Naive thymus-derived CD4-positive, alpha-beta T cell (primary cell): ENCODE results near the gene CDK5RAP2. TPM values are rescaled to one million over a fixed set of nuclear protein-coding genes. Genes with fewer than 3 reads are reported as not detected.

Experiments used
- ATAC-seq: fragments of 150-1000 bp; cut with Tn5 transposase; 2 replicates; pipeline ENCODE4 v1.10.0; 2021; ENCODE audit warnings: mild to moderate bottlenecking, moderate library complexity
- CTCF ChIA-PET: fragments of 350-600 bp; sonication (Branson Sonifier 250); formaldehyde crosslinking; loops from one replicate; lab custom pipeline; 2021; ENCODE audit warnings: antibody characterized with exemption; lab: Charles Lee
- POLR2A ChIA-PET: fragments of 350-600 bp; sonication (Branson Sonifier 250); formaldehyde crosslinking; loops from one replicate; lab custom pipeline; 2021; ENCODE audit warnings: antibody characterized with exemption, inconsistent platforms; lab: Charles Lee
- DNase-seq, 9 donors: peaks; one replicate each; pipeline versions ENCODE4 v3.0.0 to v3.0.0-alpha.2; 2020 to 2022; ENCODE audit warnings: mixed read lengths in 1 of 9
- H3K27ac ChIP-seq: one replicate; pipeline ENCODE4 v1.7.0; 2013; ENCODE audit warnings: mild to moderate bottlenecking, low read depth, low read length, moderate library complexity
- H3K27me3 ChIP-seq, 2 donors: one replicate each; pipeline ENCODE4 v1.7.0; 2013; ENCODE audit warnings: low read length in 2 of 2, mild to moderate bottlenecking in 2 of 2, moderate library complexity in 2 of 2; ENCODE audit not compliant: control insufficient read depth in 2 of 2, insufficient read depth in 2 of 2
- H3K36me3 ChIP-seq, 3 experiments: 1 replicate in 2 of 3; 2 replicates in 1 of 3; pipeline ENCODE4 v1.7.0; 2013; ENCODE audit warnings: low read length in 3 of 3, mild to moderate bottlenecking in 3 of 3, moderate library complexity in 1 of 3; ENCODE audit not compliant: insufficient read depth in 3 of 3, control insufficient read depth in 2 of 3
- H3K4me1 ChIP-seq, 2 donors: one replicate each; pipeline ENCODE4 v1.7.0; 2013; ENCODE audit warnings: low read length in 2 of 2, mild to moderate bottlenecking in 2 of 2, moderate library complexity in 1 of 2; ENCODE audit not compliant: control insufficient read depth in 2 of 2, insufficient read depth in 2 of 2
- H3K4me3 ChIP-seq: 2 replicates; pipeline ENCODE4 v1.7.0; 2013; ENCODE audit warnings: mild to moderate bottlenecking, low read length
- H3K9me3 ChIP-seq, 3 experiments: 1 replicate in 2 of 3; 2 replicates in 1 of 3; pipeline ENCODE4 v1.7.0; 2013; ENCODE audit warnings: low read length in 3 of 3; ENCODE audit not compliant: control insufficient read depth in 2 of 3
- H3K27ac Mint-ChIP-seq, 9 donors: one replicate each; pipeline ENCODE4 v1.8.0; 2020 to 2022; ENCODE audit warnings: mixed read lengths in 9 of 9, mild to moderate bottlenecking in 8 of 9, moderate library complexity in 5 of 9, inconsistent platforms in 2 of 9
- H3K27me3 Mint-ChIP-seq, 5 donors: one replicate each; pipeline ENCODE4 v1.8.0; 2021 to 2022; ENCODE audit warnings: mixed read lengths in 5 of 5, mild to moderate bottlenecking in 1 of 5
- H3K36me3 Mint-ChIP-seq, 5 donors: one replicate each; pipeline ENCODE4 v1.8.0; 2020 to 2022; ENCODE audit warnings: mixed read lengths in 5 of 5, mild to moderate bottlenecking in 3 of 5, inconsistent platforms in 1 of 5
- H3K4me1 Mint-ChIP-seq, 7 donors: one replicate each; pipeline ENCODE4 v1.8.0; 2020 to 2022; ENCODE audit warnings: mixed read lengths in 7 of 7, mild to moderate bottlenecking in 3 of 7, inconsistent platforms in 1 of 7
- H3K4me3 Mint-ChIP-seq, 10 donors: one replicate each; pipeline ENCODE4 v1.8.0; 2020 to 2022; ENCODE audit warnings: mild to moderate bottlenecking in 10 of 10, mixed read lengths in 10 of 10, moderate library complexity in 6 of 10, inconsistent platforms in 2 of 10
- H3K9me3 Mint-ChIP-seq, 11 donors: one replicate each; pipeline ENCODE4 v1.8.0; 2020 to 2022; ENCODE audit warnings: mixed read lengths in 11 of 11, mild to moderate bottlenecking in 4 of 11, inconsistent platforms in 1 of 11, moderate library complexity in 1 of 11
- intact Hi-C, 2 donors: fragments of 100-400 bp; cut with micrococcal nuclease; formaldehyde crosslinking; loops; one replicate each; pipeline ENCODE4 v1.15.1; 2023
- polyA plus RNA-seq, 2 donors: library from polyadenylated mRNA; unstranded; fragments of 300-500 nt; fragmentation: Illumina TruSeq; gene quantifications; one replicate each; pipeline ENCODE4 v1.2.3, GENCODE V29; 2021
- total RNA-seq, 6 experiments: library from RNA in 5 of 6; stranded (reverse) in 5 of 6; gene quantifications; 1 replicate in 5 of 6; 2 replicates in 1 of 6; pipeline ENCODE4 v1.2.3 and lab custom pipeline; 2021 to 2026

The CDK5RAP2 gene
- total and polyA plus RNA-seq, 7 experiments from 2014 or later = 23.7 to 98.1 (median 66.7) TPM

- H3K4me3 ChIP-seq = no peak overlapping the region
- peak overlapping the region in 2 of 9 donors; percentile 18 to 87 for H3K27ac Mint-ChIP-seq
- CTCF ChIA-PET = no interaction called here
- H3K4me3 Mint-ChIP-seq = no peak overlapping the region
- no peaks in the 10 kb centered on the region for H3K4me1 ChIP-seq
- peaks cover 0 to 30% (median 12%) of the 10 kb centered on the region in 7 donors for H3K4me1 Mint-ChIP-seq
- H3K27ac ChIP-seq = no peak overlapping the region
- H3K27me3 ChIP-seq = no peaks in the 10 kb centered on the region
- peaks cover 27 to 77% (median 68%) of the 10 kb centered on the region in 5 donors for H3K36me3 Mint-ChIP-seq
- POLR2A ChIA-PET = no interaction called here
- ATAC-seq = no peak
- H3K9me3 Mint-ChIP-seq = peaks cover 0 to 3% (median 0%) of the 10 kb centered on the region in 11 donors
- no peaks in the 10 kb centered on the region for H3K9me3 ChIP-seq
- no peak for DNase-seq
- intact Hi-C loops = no loop called here
- no peaks in the 10 kb centered on the region for H3K27me3 Mint-ChIP-seq
- H3K36me3 ChIP-seq = peaks cover 7 to 42% (median 11%) of the 10 kb centered on the region in 3 experiments
Measured at GRCh38 chr9:120434532-120434931, 145.4 kb downstream of the CDK5RAP2 start.

GRCh38 chr9:120433701-120434100 is 146.3 kb downstream of the CDK5RAP2 start:
- H3K36me3 Mint-ChIP-seq = peaks cover 22 to 70% (median 62%) of the 10 kb centered on the region in 5 donors
- Histone ChIP-seq H3K36me3 (peaks cover 6 to 33% (median 7%) of the 10 kb centered on the region in 3 experiments), H3K27me3 (no peaks in the 10 kb centered on the region), H3K4me3 (no peak overlapping the region), H3K9me3 (no peaks in the 10 kb centered on the region), H3K27ac (no peak overlapping the region), H3K4me1 (no peaks in the 10 kb centered on the region)
- no peak overlapping the region for H3K4me3 Mint-ChIP-seq
- ChIA-PET POLR2A (no interaction called here), CTCF (no interaction called here)
- intact Hi-C loops = no loop called here
- H3K27me3 Mint-ChIP-seq = no peaks in the 10 kb centered on the region
- H3K27ac Mint-ChIP-seq = peak overlapping the region in 1 of 9 donors; percentile 13
- ATAC-seq = no peak
- H3K9me3 Mint-ChIP-seq = peaks cover 0 to 3% (median 0%) of the 10 kb centered on the region in 11 donors
- peaks cover 0 to 23% (median 12%) of the 10 kb centered on the region in 7 donors for H3K4me1 Mint-ChIP-seq
- DNase-seq = no peak

GRCh38 chr9:120432600-120432999 is 147.4 kb downstream of the CDK5RAP2 start:
- DNase-seq = no peak
- Histone ChIP-seq H3K27ac (no peak overlapping the region), H3K27me3 (no peaks in the 10 kb centered on the region), H3K36me3 (peaks cover 0 to 22% (median 6%) of the 10 kb centered on the region in 3 experiments), H3K4me1 (no peaks in the 10 kb centered on the region), H3K4me3 (no peak overlapping the region), H3K9me3 (no peaks in the 10 kb centered on the region)
- Mint-ChIP-seq H3K4me1 (peaks cover 0 to 15% (median 9%) of the 10 kb centered on the region in 7 donors), H3K36me3 (peaks cover 17 to 67% (median 58%) of the 10 kb centered on the region in 5 donors), H3K9me3 (peaks cover 0 to 3% (median 0%) of the 10 kb centered on the region in 11 donors), H3K4me3 (no peak overlapping the region), H3K27ac (no peak overlapping the region), H3K27me3 (no peaks in the 10 kb centered on the region)
- POLR2A ChIA-PET = no interaction called here
- CTCF ChIA-PET = interaction anchor here (0.6 kb wide), 1 partner anchor 29 kb away, joined by 3 read pairs; no protein-coding TSS in a partner anchor
- intact Hi-C loops = no loop called here
- ATAC-seq = no peak

- CTCF ChIA-PET = no interaction called here
- H3K4me1 Mint-ChIP-seq = peaks cover 0 to 14% (median 4%) of the 10 kb centered on the region in 7 donors
- no peak overlapping the region for H3K27ac Mint-ChIP-seq
- peaks cover 17 to 70% (median 64%) of the 10 kb centered on the region in 5 donors for H3K36me3 Mint-ChIP-seq
- H3K27me3 Mint-ChIP-seq = no peaks in the 10 kb centered on the region
- DNase-seq (no peak), ATAC-seq (peak; percentile 57)
- Histone ChIP-seq H3K9me3 (no peaks in the 10 kb centered on the region), H3K36me3 (peaks cover 0 to 22% (median 6%) of the 10 kb centered on the region in 3 experiments), H3K27me3 (no peaks in the 10 kb centered on the region), H3K4me3 (no peak overlapping the region), H3K4me1 (no peaks in the 10 kb centered on the region), H3K27ac (no peak overlapping the region)
- intact Hi-C loops = no loop called here
- POLR2A ChIA-PET = no interaction called here
- peaks cover 0 to 3% (median 0%) of the 10 kb centered on the region in 11 donors for H3K9me3 Mint-ChIP-seq
- H3K4me3 Mint-ChIP-seq = no peak overlapping the region
Measured at GRCh38 chr9:120431268-120431667, 148.7 kb downstream of the CDK5RAP2 start.

- Mint-ChIP-seq H3K4me3 (no peak overlapping the region), H3K36me3 (peaks cover 8 to 79% (median 42%) of the 10 kb centered on the region in 5 donors), H3K9me3 (peaks cover 0 to 1% (median 0%) of the 10 kb centered on the region in 11 donors), H3K4me1 (peaks cover 0 to 31% (median 0%) of the 10 kb centered on the region in 7 donors), H3K27me3 (no peaks in the 10 kb centered on the region), H3K27ac (peak overlapping the region in 1 of 9 donors; percentile 20)
- Histone ChIP-seq H3K27me3 (no peaks in the 10 kb centered on the region), H3K9me3 (no peaks in the 10 kb centered on the region), H3K4me1 (no peaks in the 10 kb centered on the region), H3K36me3 (peaks cover 0 to 33% (median 3%) of the 10 kb centered on the region in 3 experiments), H3K27ac (no peak overlapping the region), H3K4me3 (no peak overlapping the region)
- intact Hi-C loops = no loop called here
- DNase-seq = no peak
- ATAC-seq = no peak
- ChIA-PET CTCF (interaction anchor here (0.6 kb wide), 1 partner anchor 392 kb away, joined by 3 read pairs; no protein-coding TSS in a partner anchor), POLR2A (no interaction called here)
Measured at GRCh38 chr9:120424248-120424647, 155.7 kb downstream of the CDK5RAP2 start.

GRCh38 chr9:120423812-120424211 is 156.2 kb downstream of the CDK5RAP2 start:
- peaks cover 0 to 37% (median 4%) of the 10 kb centered on the region in 3 experiments for H3K36me3 ChIP-seq

More at GRCh38 chr9:120423812-120424211, 156.2 kb downstream of the CDK5RAP2 start:
- DNase-seq (no peak), ATAC-seq (no peak)
- H3K4me1 Mint-ChIP-seq = peaks cover 0 to 31% (median 0%) of the 10 kb centered on the region in 7 donors
- H3K27ac Mint-ChIP-seq = peak overlapping the region in 2 of 9 donors; percentile 24 to 25
- no peaks in the 10 kb centered on the region for H3K9me3 ChIP-seq
- intact Hi-C loops = no loop called here
- no peak overlapping the region for H3K27ac ChIP-seq
- no peak overlapping the region for H3K4me3 Mint-ChIP-seq
- H3K4me1 ChIP-seq = no peaks in the 10 kb centered on the region
- H3K27me3 Mint-ChIP-seq = no peaks in the 10 kb centered on the region
- H3K4me3 ChIP-seq = no peak overlapping the region
- POLR2A ChIA-PET = no interaction called here
- CTCF ChIA-PET = interaction anchor here (0.6 to 1.1 kb wide), 2 partner anchors 181 to 393 kb away, joined by 3 read pairs; no protein-coding TSS in a partner anchor
- peaks cover 8 to 84% (median 44%) of the 10 kb centered on the region in 5 donors for H3K36me3 Mint-ChIP-seq
- no peaks in the 10 kb centered on the region for H3K27me3 ChIP-seq
- peaks cover 0 to 1% (median 0%) of the 10 kb centered on the region in 11 donors for H3K9me3 Mint-ChIP-seq
